NCI-H1048 (cell line): Measurements from ENCODE around the gene BIN2.

Experiments
- DNase-seq: peaks from one replicate; lab custom pipeline; 2025; lab: John Stamatoyannopoulos, UW

Gene BIN2

GRCh38 chr12:51323966-51324895 is at the start of gene BIN2:
Gene BIN2 (minus strand): TSS chr12:51324174. CDS start chr12:51324102, 72 bp downstream.
- DNase-seq = no peak

- no peak for DNase-seq
Measured at GRCh38 chr12:51373187-51373586, 49.2 kb upstream of the BIN2 start.

- no peak for DNase-seq
Measured at GRCh38 chr12:51372021-51372420, 48.0 kb upstream of the BIN2 start.

GRCh38 chr12:51371295-51371953 is 47.5 kb upstream of the BIN2 start:
- no peak for DNase-seq

- DNase-seq = no peak
Measured at GRCh38 chr12:51370667-51371066, 46.7 kb upstream of the BIN2 start.

GRCh38 chr12:51369581-51369980 is 45.6 kb upstream of the BIN2 start:
- DNase-seq = no peak

- DNase-seq = no peak
Measured at GRCh38 chr12:51368640-51369517, 44.9 kb upstream of the BIN2 start.

- no peak for DNase-seq
Measured at GRCh38 chr12:51365276-51365675, 41.3 kb upstream of the BIN2 start.

GRCh38 chr12:51364001-51364400 is 40.0 kb upstream of the BIN2 start:
- no peak for DNase-seq

GRCh38 chr12:51362747-51363342 is 38.9 kb upstream of the BIN2 start:
- no peak for DNase-seq

GRCh38 chr12:51362307-51362706 is 38.3 kb upstream of the BIN2 start:
- DNase-seq = no peak

- DNase-seq = no peak
Measured at GRCh38 chr12:51361161-51362016, 37.4 kb upstream of the BIN2 start.

GRCh38 chr12:51360315-51360714 is 36.3 kb upstream of the BIN2 start:
- no peak for DNase-seq

GRCh38 chr12:51359851-51360250 is 35.9 kb upstream of the BIN2 start:
- DNase-seq = no peak

- no peak for DNase-seq
Measured at GRCh38 chr12:51358496-51358895, 34.5 kb upstream of the BIN2 start.

GRCh38 chr12:51357374-51358047 is 33.5 kb upstream of the BIN2 start:
- DNase-seq = no peak

GRCh38 chr12:51351913-51352532 is 28.0 kb upstream of the BIN2 start:
- peak; percentile 11 for DNase-seq

- no peak for DNase-seq
Measured at GRCh38 chr12:51349026-51349425, 25.1 kb upstream of the BIN2 start.

GRCh38 chr12:51348116-51348515 is 24.1 kb upstream of the BIN2 start:
- DNase-seq = no peak

GRCh38 chr12:51346581-51346980 is 22.6 kb upstream of the BIN2 start, which contains the start of gene CELA1:
Gene CELA1 (minus strand): TSS chr12:51346679. CDS start chr12:51346638, 41 bp downstream.
- no peak for DNase-seq
